Dermis microvascular lymphatic vessel endothelial cell (primary cell): Measurements from ENCODE around the gene AQP3. TPM values are rescaled to one million over a fixed set of nuclear protein-coding genes. Genes with fewer than 3 reads are reported as not detected.
"Not testable (repeated sequence)": the region's sequence is repeated elsewhere in the genome, so short reads cannot be mapped to it uniquely, and the experiment has no call there.

Source experiments
- DNase-seq, 2 donors: peaks; one replicate each; pipeline versions ENCODE4 v3.0.0 to v3.0.0-alpha.2; 2010; ENCODE audit warnings: low read depth in 2 of 2
- total RNA-seq: library from RNA; depleted of rRNA; stranded (reverse); fragments of >200 nt; gene quantifications from 2 replicates; pipeline ENCODE4 v1.2.1, GENCODE V29; 2014

Gene AQP3
- total RNA-seq, 1 donor from 2014 or later = 0.39 TPM

GRCh38 chr9:33442125-33442524 lies 5.3 kb downstream of the AQP3 start:
- no peak for DNase-seq

- DNase-seq = no peak
These were observed 6.8 kb downstream of the AQP3 start for GRCh38 chr9:33440609-33441008.

- DNase-seq = no peak
These were observed 7.2 kb downstream of the AQP3 start for GRCh38 chr9:33440204-33440603.

GRCh38 chr9:33439731-33440130 lies 7.7 kb downstream of the AQP3 start:
- DNase-seq = no peak

- no peak for DNase-seq
These were observed 8.3 kb downstream of the AQP3 start for GRCh38 chr9:33438926-33439680.

GRCh38 chr9:33437898-33438297 lies 9.5 kb downstream of the AQP3 start:
- DNase-seq = no peak

- no peak for DNase-seq
These were observed 10.2 kb downstream of the AQP3 start for GRCh38 chr9:33437205-33437604.

- no peak for DNase-seq
These were observed 10.9 kb downstream of the AQP3 start for GRCh38 chr9:33436445-33436844.

- DNase-seq = no peak
These were observed 11.5 kb downstream of the AQP3 start for GRCh38 chr9:33435821-33436277.

GRCh38 chr9:33434317-33435105 lies 12.9 kb downstream of the AQP3 start:
- no peak for DNase-seq

GRCh38 chr9:33433871-33434270 lies 13.5 kb downstream of the AQP3 start:
- DNase-seq = no peak

- no peak for DNase-seq
These were observed 16.0 kb downstream of the AQP3 start for GRCh38 chr9:33431420-33431819.

GRCh38 chr9:33430942-33431341 lies 16.5 kb downstream of the AQP3 start:
- DNase-seq = no peak

- no peak for DNase-seq
These were observed 18.0 kb downstream of the AQP3 start for GRCh38 chr9:33429256-33429985.

GRCh38 chr9:33426843-33427293 lies 20.5 kb downstream of the AQP3 start:
- no peak for DNase-seq

- no peak for DNase-seq
These were observed 22.3 kb downstream of the AQP3 start for GRCh38 chr9:33425128-33425533.

- not testable (repeated sequence) for DNase-seq
These were observed 22.9 kb downstream of the AQP3 start for GRCh38 chr9:33424492-33424891.

GRCh38 chr9:33424043-33424442 lies 23.4 kb downstream of the AQP3 start:
- DNase-seq = not testable (repeated sequence)

- DNase-seq = no peak
These were observed 27.6 kb downstream of the AQP3 start for GRCh38 chr9:33419708-33420303.

GRCh38 chr9:33418090-33418489 lies 29.3 kb downstream of the AQP3 start:
- DNase-seq = no peak

- no peak for DNase-seq
These were observed 30.4 kb downstream of the AQP3 start for GRCh38 chr9:33416996-33417395.
